G401.6 (cell line): ENCODE data around the gene ITIH2.
A peak's percentile ranks its signal among the peaks of the same experiment; 100 is the strongest.

Experiments
- FAIRE-seq: peaks from 2 replicates; lab custom pipeline; 2012; peaks lifted over from hg19 to GRCh38; lab: Jason Lieb, UNC

The ITIH2 gene

DNA sequence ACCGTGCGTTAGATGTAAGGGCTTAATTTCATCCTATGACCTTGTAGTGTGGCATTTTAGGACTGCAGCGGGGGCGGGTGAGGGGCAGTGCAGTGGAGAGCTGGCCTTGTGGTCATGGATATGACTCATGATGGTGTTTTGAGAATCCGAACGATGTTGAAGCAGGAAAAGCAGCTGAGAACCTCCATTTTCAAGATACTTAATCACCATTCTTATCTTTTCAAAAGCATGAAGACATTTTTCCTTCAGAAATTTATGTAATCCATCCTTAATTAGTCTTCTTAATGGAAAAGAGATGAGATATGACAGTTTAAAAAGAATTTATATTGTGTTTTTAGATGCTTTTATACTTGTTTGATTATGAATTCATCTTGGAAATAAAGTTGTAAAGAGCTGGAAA, 94.5 kb downstream of the ITIH2 start:
- peak; percentile 47 for FAIRE-seq
